ENCODE measurements around the gene TRAPPC2. TPM values are rescaled to one million over a fixed set of nuclear protein-coding genes. Genes with fewer than 3 reads are reported as not detected.
A peak's percentile ranks its signal among the peaks of the same experiment; 100 is the strongest.

Gene TRAPPC2
- total RNA-seq, 4 donors from 2014 or later, result 13.1 to 20.4 (median 15.2) TPM

- no peak overlapping the region for H3K4me3 ChIP-seq
- intact Hi-C loops (cut with DNase I), result no loop called here
- TF ChIP-seq EP300 (IDR thresholded peaks at IDR 0.05) (no peak), POLR2A (IDR thresholded peaks at IDR 0.05; ENCODE audit: low read depth) (no peak), POLR2AphosphoS5 (IDR thresholded peaks at IDR 0.05) (no peak), CTCF (IDR thresholded peaks at IDR 0.05) (no peak)
Measured at GRCh38 chrX:13693341-13693961, 41.0 kb downstream of the TRAPPC2 start.

GRCh38 chrX:13692771-13693231, 41.6 kb downstream of the TRAPPC2 start:
- peaks cover 33 to 71% (median 64%) of the 10 kb centered on the region in 4 donors for H3K4me1 ChIP-seq
- TF ChIP-seq EP300 (IDR thresholded peaks at IDR 0.05) (no peak), CTCF (IDR thresholded peaks at IDR 0.05) (no peak), POLR2A (IDR thresholded peaks at IDR 0.05; ENCODE audit: low read depth) (no peak), POLR2AphosphoS5 (IDR thresholded peaks at IDR 0.05) (no peak)
- intact Hi-C loops (cut with DNase I), result no loop called here
- no peak for DNase-seq (ENCODE audit: extremely low spot score)
- no peaks in the 10 kb centered on the region for H3K27me3 ChIP-seq
- H3K27ac ChIP-seq (replicated peaks in 1 of 4), result peak overlapping the region in 2 of 4 donors; percentile 2 to 33
- no peaks in the 10 kb centered on the region for H3K9me3 ChIP-seq
- H3K36me3 ChIP-seq, result no peaks in the 10 kb centered on the region
- WGBS, result 80% methylated on average over 5 of the region's 5 CpGs
- H3K4me3 ChIP-seq, result no peak overlapping the region

More at GRCh38 chrX:13693341-13693961, 41.0 kb downstream of the TRAPPC2 start:
- H3K36me3 ChIP-seq, result no peaks in the 10 kb centered on the region
- H3K27ac ChIP-seq (replicated peaks in 1 of 4), result peak overlapping the region in 2 of 4 donors; percentile 2 to 33
- peaks cover 33 to 75% (median 67%) of the 10 kb centered on the region in 4 donors for H3K4me1 ChIP-seq
- no peaks in the 10 kb centered on the region for H3K9me3 ChIP-seq
- whole genome bisulfite sequencing, result 61% methylated on average over 7 of the region's 7 CpGs
- no peak for DNase-seq (ENCODE audit: extremely low spot score)
- no peaks in the 10 kb centered on the region for H3K27me3 ChIP-seq

- no peak overlapping the region for H3K4me3 ChIP-seq
- no peaks in the 10 kb centered on the region for H3K9me3 ChIP-seq
- intact Hi-C loops (cut with DNase I), result no loop called here
- no peak for TF ChIP-seq POLR2AphosphoS5 (IDR thresholded peaks at IDR 0.05)
- no peak for TF ChIP-seq POLR2A (IDR thresholded peaks at IDR 0.05; ENCODE audit: low read depth)
- no peak for TF ChIP-seq EP300 (IDR thresholded peaks at IDR 0.05)
- no peaks in the 10 kb centered on the region for H3K27me3 ChIP-seq
- peaks cover 33 to 68% (median 58%) of the 10 kb centered on the region in 4 donors for H3K4me1 ChIP-seq
- 79% methylated on average over 7 of the region's 7 CpGs for WGBS
- no peak for DNase-seq (ENCODE audit: extremely low spot score)
- H3K36me3 ChIP-seq, result no peaks in the 10 kb centered on the region
- no peak overlapping the region for H3K27ac ChIP-seq (replicated peaks in 1 of 4)
Measured at GRCh38 chrX:13691841-13692371, 42.5 kb downstream of the TRAPPC2 start.

- Histone ChIP-seq H3K9me3 (no peaks in the 10 kb centered on the region), H3K4me3 (peak overlapping the region; percentile 68 to 83 (median 76)), H3K4me1 (peaks cover 33 to 63% (median 51%) of the 10 kb centered on the region in 4 donors), H3K36me3 (no peaks in the 10 kb centered on the region), H3K27me3 (no peaks in the 10 kb centered on the region), H3K27ac (replicated peaks in 1 of 4) (peak overlapping the region in 1 of 4 donors; percentile 92)
- WGBS, result 72% methylated on average over 3 of the region's 3 CpGs
- DNase-seq (ENCODE audit: extremely low spot score), result no peak
- TF ChIP-seq POLR2AphosphoS5 (IDR thresholded peaks at IDR 0.05) (no peak), POLR2A (IDR thresholded peaks at IDR 0.05; ENCODE audit: low read depth) (no peak), EP300 (IDR thresholded peaks at IDR 0.05) (no peak), CTCF (IDR thresholded peaks at IDR 0.05) (no peak)
- intact Hi-C loops (cut with DNase I), result no loop called here
Measured at GRCh38 chrX:13690836-13691235, 43.6 kb downstream of the TRAPPC2 start.

GRCh38 chrX:13689741-13690211, 44.6 kb downstream of the TRAPPC2 start:
- H3K27ac ChIP-seq (replicated peaks in 1 of 4), result peak overlapping the region; percentile 92 to 95 (median 94)
- DNase-seq (ENCODE audit: extremely low spot score), result no peak
- WGBS, result 8% methylated on average over 16 of the region's 16 CpGs
- no peaks in the 10 kb centered on the region for H3K9me3 ChIP-seq
- no peaks in the 10 kb centered on the region for H3K27me3 ChIP-seq
- H3K4me1 ChIP-seq, result peaks cover 31 to 53% (median 46%) of the 10 kb centered on the region in 4 donors
- intact Hi-C loops (cut with DNase I), result no loop called here
- H3K4me3 ChIP-seq, result peak overlapping the region; percentile 68 to 83 (median 76)
- TF ChIP-seq POLR2A (IDR thresholded peaks at IDR 0.05; ENCODE audit: low read depth) (no peak), EP300 (IDR thresholded peaks at IDR 0.05) (no peak), CTCF (IDR thresholded peaks at IDR 0.05) (no peak), POLR2AphosphoS5 (IDR thresholded peaks at IDR 0.05) (no peak)
- no peaks in the 10 kb centered on the region for H3K36me3 ChIP-seq

Data from esophagus muscularis mucosa (tissue), 4 donors.